Thyroid gland (tissue), 4 donors: ENCODE measurements around the gene HSPB2. TPM values are rescaled to one million over a fixed set of nuclear protein-coding genes. Genes with fewer than 3 reads are reported as not detected.

Experiments
- DNase-seq, 2 donors: peaks; one replicate each; pipeline ENCODE4 v3.0.0-alpha.2; 2019
- H3K27ac ChIP-seq, 3 donors: fragments of 200-600 bp; sonication (generic); 1 replicate in 2 of 3; 2 replicates in 1 of 3; pipeline ENCODE4 v1.5.1; 2016 to 2019; ENCODE audit warnings: mild to moderate bottlenecking in 1 of 3, moderate library complexity in 1 of 3
- H3K27me3 ChIP-seq: fragments of 200-600 bp; sonication (generic); one replicate; pipeline ENCODE4 v1.5.1; 2019
- H3K36me3 ChIP-seq, 2 donors: fragments of 200-600 bp; sonication (generic); one replicate each; pipeline ENCODE4 v1.5.1; 2016 to 2019
- H3K4me1 ChIP-seq, 2 donors: fragments of 200-600 bp; sonication (generic); one replicate each; pipeline ENCODE4 v1.5.1; 2017 to 2019
- H3K4me3 ChIP-seq, 3 donors: fragments of 200-600 bp; sonication (generic); replicated peaks in 1 of 3; 1 replicate in 2 of 3; 2 replicates in 1 of 3; pipeline ENCODE4 v1.5.1; 2016; ENCODE audit warnings: mild to moderate bottlenecking in 1 of 3
- H3K9me3 ChIP-seq: fragments of 200-600 bp; sonication (generic); one replicate; pipeline ENCODE4 v1.5.1; 2017
- CTCF ChIP-seq, 6 experiments: fragments of 200-600 bp in 3 of 6; fragments of 450-650 bp in 3 of 6; sonication (generic) in 3 of 6; IDR thresholded peaks; one replicate each; pipeline ENCODE4 v1.5.1; 2016 to 2019; ENCODE audit warnings: antibody characterized with exemption in 6 of 6, mild to moderate bottlenecking in 2 of 6, inconsistent platforms in 1 of 6, moderate library complexity in 1 of 6
- POLR2A ChIP-seq, 2 donors: fragments of 450-650 bp; IDR thresholded peaks; one replicate each; pipeline ENCODE4 v1.6.1; 2017; ENCODE audit warnings: antibody characterized with exemption in 2 of 2, mild to moderate bottlenecking in 2 of 2, moderate library complexity in 1 of 2
- WGBS, 2 donors: methylation state at CpG; one replicate each; pipeline ENCODE4 v1.1.5; 2017; 5-methylcytosine and 5-hydroxymethylcytosine counted together
- intact Hi-C: fragments of 100-400 bp; cut with DNase I; formaldehyde crosslinking; loops from one replicate; pipeline ENCODE4 v1.15.1; 2023
- total RNA-seq, 4 donors: library from RNA; depleted of rRNA; stranded (reverse); fragments of >200 nt; gene quantifications; one replicate each; pipeline ENCODE4 v1.2.3, GENCODE V29; 2016

HSPB2 gene
- total RNA-seq, 4 donors from 2014 or later: 0.22 TPM; not detected in 3

- no peak for TF ChIP-seq POLR2A (IDR thresholded peaks at IDR 0.05)
- TF ChIP-seq CTCF (IDR thresholded peaks at IDR 0.05): no peak
- H3K9me3 ChIP-seq: no peaks in the 10 kb centered on the region
- peak overlapping the region; percentile 98 to 100 (median 98) for H3K27ac ChIP-seq
- no peaks in the 10 kb centered on the region for H3K27me3 ChIP-seq
- intact Hi-C loops: no loop called here
- peaks cover 0 to 7% of the 10 kb centered on the region in 2 donors for H3K36me3 ChIP-seq
- DNase-seq: no peak
- WGBS, 2 donors: 64 to 78% methylated on average over 5 of the region's 5 CpGs
- peaks cover 36 to 41% of the 10 kb centered on the region in 2 donors for H3K4me1 ChIP-seq
- H3K4me3 ChIP-seq: peak overlapping the region in 1 of 3 donors; percentile 45
Measured at GRCh38 chr11:111909378-111909777, 3.2 kb upstream of the HSPB2 start.

DNA sequence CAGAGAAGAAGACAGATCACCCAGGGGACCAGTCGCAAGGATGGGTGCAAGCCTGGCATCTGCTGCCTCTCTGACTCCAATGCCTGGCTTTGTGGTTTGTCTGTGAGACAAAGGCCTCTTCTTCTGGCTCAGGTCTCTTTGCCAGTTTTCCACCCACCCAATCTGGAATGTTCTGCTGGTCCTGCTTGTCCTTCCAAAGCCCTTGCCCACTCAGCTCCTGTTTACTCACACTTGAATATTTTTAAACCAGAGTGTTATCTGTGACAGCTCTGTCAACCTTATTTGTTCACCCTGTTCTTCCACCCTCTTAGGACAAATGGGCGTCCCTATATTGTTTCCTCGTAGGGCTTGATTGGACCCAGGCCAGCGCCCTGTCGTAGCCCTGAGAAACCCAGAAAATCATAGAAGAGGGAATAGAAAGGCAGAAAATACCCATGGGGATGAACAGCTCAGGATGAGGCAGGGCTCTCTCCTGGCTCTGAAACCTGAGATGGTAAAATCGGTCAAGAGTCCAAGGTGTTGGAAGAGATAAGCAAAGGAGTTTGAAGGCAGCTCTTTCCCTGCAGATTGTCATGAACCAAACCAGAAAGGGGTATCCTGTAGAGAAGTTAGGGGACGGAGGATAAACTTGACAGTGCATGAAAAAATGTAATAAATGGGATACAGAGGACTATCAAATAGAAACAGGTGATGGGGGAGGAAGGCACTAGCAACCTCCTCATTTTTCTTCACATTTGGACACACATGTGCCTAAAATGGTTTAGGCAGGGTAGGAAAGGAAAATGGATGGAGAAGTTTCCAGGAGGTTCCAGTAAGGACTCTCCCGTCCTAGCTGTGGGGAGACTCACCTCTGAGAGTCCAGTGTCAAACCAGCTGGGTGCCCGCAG, 1.6 kb upstream of the HSPB2 start:
- Histone ChIP-seq H3K27ac (peak overlapping the region; percentile 98 to 100 (median 98)), H3K4me3 (peak overlapping the region in 2 of 3 donors; percentile 32 to 45), H3K36me3 (peaks cover 0 to 7% of the 10 kb centered on the region in 2 donors), H3K4me1 (peaks cover 44 to 47% of the 10 kb centered on the region in 2 donors), H3K9me3 (no peaks in the 10 kb centered on the region), H3K27me3 (no peaks in the 10 kb centered on the region)
- 58 to 65% methylated on average over 9 of the region's 9 CpGs for WGBS, 2 donors
- TF ChIP-seq POLR2A (IDR thresholded peaks at IDR 0.05) (peak in 1 of 2 donors; percentile 19), CTCF (IDR thresholded peaks at IDR 0.05) (no peak)
- intact Hi-C loops: no loop called here
- peak; percentile 23 to 30 for DNase-seq

GRCh38 chr11:111911563-111912401, 752 bp upstream of the HSPB2 start, which contains the start of gene CRYAB:
TSS of gene CRYAB (minus strand) at chr11:111911770. CDS start at chr11:111911724, 46 bp downstream.
- H3K9me3 ChIP-seq: no peaks in the 10 kb centered on the region
- peak within 1 kb of the TSS in 2 of 3 donors; percentile 32 to 45 for H3K4me3 ChIP-seq
- H3K4me1 ChIP-seq: peaks cover 52 to 56% of the 10 kb centered on the region in 2 donors
- peaks cover 0 to 7% of the 10 kb centered on the region in 2 donors for H3K36me3 ChIP-seq
- intact Hi-C loops: no loop called here
- peak within 1 kb of the TSS; percentile 98 to 100 (median 98) for H3K27ac ChIP-seq
- H3K27me3 ChIP-seq: no peaks in the 10 kb centered on the region
- TF ChIP-seq POLR2A (IDR thresholded peaks at IDR 0.05) (peak; percentile 92 to 96), CTCF (IDR thresholded peaks at IDR 0.05) (no peak)
- peak; percentile 99 to 100 for DNase-seq
- WGBS, 2 donors: 37 to 38% methylated on average over 15 to 17 of the region's 17 CpGs

- Histone ChIP-seq H3K36me3 (peaks cover 0 to 7% of the 10 kb centered on the region in 2 donors), H3K4me3 (peak overlapping the region in 1 of 3 donors; percentile 45), H3K9me3 (no peaks in the 10 kb centered on the region), H3K27ac (peak overlapping the region; percentile 98 to 100 (median 98)), H3K27me3 (no peaks in the 10 kb centered on the region), H3K4me1 (peaks cover 66 to 70% of the 10 kb centered on the region in 2 donors)
- DNase-seq: peak in 1 of 2 donors; percentile 18
- intact Hi-C loops: no loop called here
- TF ChIP-seq CTCF (IDR thresholded peaks at IDR 0.05): no peak
- no peak for TF ChIP-seq POLR2A (IDR thresholded peaks at IDR 0.05)
- 57 to 58% methylated on average over 14 to 16 of the region's 24 CpGs for WGBS, 2 donors
Measured at GRCh38 chr11:111913031-111913861, 712 bp downstream of the HSPB2 start.
